HG03354 (cell line): ENCODE results near the gene KCNIP3.
"Not testable (repeated sequence)": the region's sequence is repeated elsewhere in the genome, so short reads cannot be mapped to it uniquely, and the experiment has no call there.

ENCODE experiments used
- ATAC-seq: cut with Tn5 transposase; IDR thresholded peaks from one replicate; pipeline ENCODE4 v1.9.1; 2021; ENCODE audit warnings: mild to moderate bottlenecking; ENCODE audit not compliant: unreplicated experiment, poor library complexity, severe bottlenecking

The KCNIP3 gene

GRCh38 chr2:95355486-95355885 is 58.3 kb downstream of the KCNIP3 start:
- not testable (repeated sequence) for ATAC-seq

DNA sequence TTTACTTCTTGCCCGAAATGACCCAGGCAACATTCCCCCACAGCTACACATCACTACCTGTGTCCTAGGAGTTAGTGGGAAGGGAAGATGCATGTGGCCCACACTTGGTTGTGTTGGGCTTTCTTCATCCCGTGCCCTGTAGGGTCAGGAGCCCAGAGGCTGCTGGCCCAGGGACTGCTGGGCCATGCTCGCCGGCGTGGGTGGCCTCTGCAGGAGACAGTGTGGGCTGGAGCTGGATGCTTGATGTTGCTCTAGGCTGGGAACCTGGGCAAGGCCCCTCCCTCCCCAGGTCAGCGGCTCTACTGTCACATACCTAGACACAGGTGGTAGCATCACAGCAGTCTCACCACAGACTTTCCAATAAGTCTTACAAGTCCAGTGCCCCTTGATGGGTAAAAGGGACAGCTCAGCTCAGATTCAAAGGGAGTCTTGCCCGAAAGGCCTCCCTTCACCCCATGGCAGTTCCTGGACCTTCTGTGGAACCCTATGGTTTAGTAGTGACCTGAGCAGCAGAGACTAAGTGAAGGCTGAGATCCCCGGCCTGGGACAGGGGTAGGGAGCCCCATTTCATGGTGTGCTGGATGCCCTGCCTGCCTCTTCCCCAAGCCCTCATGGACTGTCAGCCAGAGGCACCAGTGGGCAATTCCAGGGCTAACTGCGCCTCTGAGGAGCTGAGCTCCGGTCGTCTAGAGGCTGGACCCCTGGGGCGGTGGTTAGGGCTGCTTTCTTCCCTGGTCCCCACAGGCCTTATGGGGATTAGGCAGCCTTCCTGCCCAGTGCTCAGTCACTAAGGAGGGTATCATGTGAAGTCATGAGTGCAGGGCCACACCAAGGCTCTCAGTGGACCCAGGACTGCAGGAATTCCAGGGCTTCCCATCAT is 59.9 kb downstream of the KCNIP3 start:
- ATAC-seq = no peak

GRCh38 chr2:95357717-95358280 is 60.7 kb downstream of the KCNIP3 start:
- ATAC-seq = no peak

GRCh38 chr2:95359031-95359430 is 61.9 kb downstream of the KCNIP3 start:
- no peak for ATAC-seq

DNA sequence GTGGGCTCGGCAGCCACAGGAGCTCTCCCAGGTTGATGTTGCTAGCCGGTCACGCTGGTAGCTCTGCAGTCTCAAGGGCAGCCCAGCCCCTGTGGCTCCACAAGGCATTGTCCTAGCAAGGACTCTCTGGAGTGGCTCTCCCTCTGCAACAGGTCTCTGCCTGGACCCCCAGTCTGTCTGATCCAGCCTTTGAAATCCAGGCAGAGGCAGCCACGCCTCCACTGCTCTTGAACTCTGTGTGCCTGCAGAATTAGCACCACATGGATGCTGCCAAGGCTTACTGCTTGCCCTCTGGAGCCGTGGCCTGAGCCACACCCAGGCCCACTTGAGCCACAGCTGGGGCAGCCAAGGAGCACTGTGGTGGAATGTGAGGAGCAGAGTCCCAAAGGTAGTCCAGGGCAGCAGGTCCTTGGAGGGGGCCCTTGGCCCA is 62.4 kb downstream of the KCNIP3 start:
- no peak for ATAC-seq

- ATAC-seq = no peak
Observed at GRCh38 chr2:95361216-95361980, 64.3 kb downstream of the KCNIP3 start.

GRCh38 chr2:95362486-95362885 is 65.3 kb downstream of the KCNIP3 start:
- ATAC-seq = no peak

- ATAC-seq = no peak
Observed at GRCh38 chr2:95366514-95366913, 69.4 kb downstream of the KCNIP3 start.

- ATAC-seq = no peak
Observed at GRCh38 chr2:95372216-95372829, 75.2 kb downstream of the KCNIP3 start.

- no peak for ATAC-seq
Observed at GRCh38 chr2:95372845-95373244, 75.7 kb downstream of the KCNIP3 start.

- ATAC-seq = no peak
Observed at GRCh38 chr2:95374029-95374428, 76.9 kb downstream of the KCNIP3 start.

DNA sequence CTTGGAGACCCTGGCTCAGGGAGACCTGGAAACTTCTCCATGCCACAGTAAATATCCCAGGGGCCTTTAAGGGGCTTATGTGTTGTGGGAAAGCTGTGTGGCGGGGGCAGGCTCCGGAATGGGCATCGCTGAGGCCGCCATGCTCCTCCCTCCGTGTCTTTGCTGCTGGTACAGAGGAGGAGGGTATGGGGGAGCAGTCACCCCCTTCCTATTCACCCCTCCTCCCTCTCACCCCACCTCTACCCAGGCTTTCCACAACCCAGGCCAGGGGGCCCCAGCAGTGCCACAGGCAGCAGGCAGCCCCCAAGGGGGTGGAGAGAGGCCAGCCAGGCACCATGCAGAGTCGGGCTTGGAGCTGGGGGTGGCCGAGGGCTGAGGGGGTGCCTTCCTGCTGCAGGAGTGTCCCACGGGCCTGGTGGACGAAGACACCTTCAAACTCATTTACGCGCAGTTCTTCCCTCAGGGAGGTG is 77.3 kb downstream of the KCNIP3 start:
- no peak for ATAC-seq

GRCh38 chr2:95374921-95375471 is 77.8 kb downstream of the KCNIP3 start:
- no peak for ATAC-seq

DNA sequence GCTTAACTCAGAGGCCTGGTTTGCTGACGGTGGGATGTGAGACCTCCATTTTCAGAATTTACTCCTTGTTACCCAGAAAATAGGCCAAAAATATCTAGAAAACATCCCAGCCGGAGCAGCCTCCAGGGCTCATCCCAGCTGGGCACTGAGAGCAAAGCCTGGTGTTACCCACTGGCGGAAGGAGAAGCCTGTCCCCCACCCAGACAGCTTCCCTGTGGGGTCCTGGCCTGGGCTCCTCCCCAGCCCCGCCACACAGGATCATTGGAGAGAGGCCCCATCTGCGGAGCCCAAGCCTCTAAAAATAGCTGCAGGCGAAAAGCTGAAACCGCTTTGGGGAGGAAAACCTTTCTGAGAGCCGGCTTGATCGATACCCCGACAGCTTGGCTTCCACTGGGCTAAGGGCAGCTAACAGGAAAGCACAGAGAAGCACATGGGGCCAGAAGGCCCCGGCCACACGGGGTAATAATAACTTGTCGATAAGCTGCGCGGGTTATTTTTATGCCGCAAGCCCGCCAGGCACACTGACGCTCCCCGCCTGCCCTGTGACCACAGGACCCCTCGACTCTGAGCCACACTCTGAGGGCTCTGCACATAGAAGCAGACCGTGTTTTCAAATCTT is 78.5 kb downstream of the KCNIP3 start:
- no peak for ATAC-seq

DNA sequence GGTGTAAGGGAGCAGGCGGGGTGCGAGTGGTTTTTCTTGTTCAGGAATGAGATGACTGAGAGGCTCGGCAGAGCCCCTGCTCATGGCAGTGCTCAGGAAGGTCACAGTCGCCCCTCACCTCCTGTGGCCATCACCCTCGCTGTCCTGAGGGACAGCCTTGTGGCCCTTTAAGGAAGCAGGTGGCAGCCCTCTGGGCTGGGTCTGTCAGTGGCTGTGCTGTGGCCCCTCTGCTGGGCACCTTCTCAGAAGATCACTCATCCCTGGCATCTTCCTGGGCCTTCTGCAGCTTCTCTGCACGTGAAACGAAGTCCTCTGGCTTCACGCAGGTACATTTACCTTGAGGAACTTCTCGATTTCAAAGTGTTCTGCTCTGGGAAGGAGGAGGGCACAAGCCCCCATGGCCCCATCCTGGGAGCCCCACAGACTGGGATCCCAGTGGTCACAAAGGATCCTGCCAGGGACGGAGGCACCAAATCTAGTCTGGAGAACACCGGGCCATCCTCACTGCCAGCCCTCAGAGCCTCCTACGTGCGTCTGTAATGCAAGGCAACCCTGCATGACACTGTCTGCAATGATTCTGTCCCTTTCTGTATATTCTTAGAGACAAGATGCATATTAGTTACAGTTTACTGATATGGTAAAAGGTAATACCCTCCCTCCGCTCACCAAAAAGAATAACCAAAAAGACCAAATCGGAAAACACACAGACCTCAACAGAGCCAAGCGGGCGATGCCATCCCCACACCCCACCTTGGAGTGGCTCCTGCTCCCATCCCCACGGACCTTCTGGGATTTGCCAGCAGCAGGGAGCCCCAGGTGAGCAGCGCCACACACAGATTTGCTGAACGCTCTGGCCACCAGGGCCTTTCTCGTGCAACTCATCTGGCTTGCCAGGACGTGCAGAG is 79.4 kb downstream of the KCNIP3 start:
- ATAC-seq = no peak

- no peak for ATAC-seq
Observed at GRCh38 chr2:95377216-95378123, 80.3 kb downstream of the KCNIP3 start.

DNA sequence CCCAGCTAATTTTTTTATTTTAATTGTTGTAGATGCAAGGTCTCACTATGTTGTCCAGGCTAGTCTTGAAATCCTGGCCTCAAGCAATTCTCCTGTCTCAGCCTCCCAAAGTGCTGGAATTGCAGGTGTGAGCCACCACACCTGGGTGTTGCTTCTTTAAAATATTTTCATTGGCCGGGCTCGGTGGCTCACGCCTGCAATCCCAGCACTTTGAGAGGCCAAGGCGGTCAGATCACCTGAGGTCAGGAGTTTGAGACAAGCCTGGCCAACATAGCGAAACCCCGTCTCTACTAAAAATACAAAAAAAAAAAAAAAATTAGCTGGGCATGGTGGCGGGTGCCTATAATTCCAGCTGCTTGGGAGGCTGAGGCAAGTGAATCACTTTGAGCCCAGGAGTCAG is 81.1 kb downstream of the KCNIP3 start:
- not testable (repeated sequence) for ATAC-seq
